GM21390 (cell line): ENCODE results near the gene GPRC5A.

ENCODE experiments used
- ATAC-seq: cut with Tn5 transposase; IDR thresholded peaks from one replicate; pipeline ENCODE4 v1.9.1; 2021; ENCODE audit not compliant: unreplicated experiment

GPRC5A gene

DNA sequence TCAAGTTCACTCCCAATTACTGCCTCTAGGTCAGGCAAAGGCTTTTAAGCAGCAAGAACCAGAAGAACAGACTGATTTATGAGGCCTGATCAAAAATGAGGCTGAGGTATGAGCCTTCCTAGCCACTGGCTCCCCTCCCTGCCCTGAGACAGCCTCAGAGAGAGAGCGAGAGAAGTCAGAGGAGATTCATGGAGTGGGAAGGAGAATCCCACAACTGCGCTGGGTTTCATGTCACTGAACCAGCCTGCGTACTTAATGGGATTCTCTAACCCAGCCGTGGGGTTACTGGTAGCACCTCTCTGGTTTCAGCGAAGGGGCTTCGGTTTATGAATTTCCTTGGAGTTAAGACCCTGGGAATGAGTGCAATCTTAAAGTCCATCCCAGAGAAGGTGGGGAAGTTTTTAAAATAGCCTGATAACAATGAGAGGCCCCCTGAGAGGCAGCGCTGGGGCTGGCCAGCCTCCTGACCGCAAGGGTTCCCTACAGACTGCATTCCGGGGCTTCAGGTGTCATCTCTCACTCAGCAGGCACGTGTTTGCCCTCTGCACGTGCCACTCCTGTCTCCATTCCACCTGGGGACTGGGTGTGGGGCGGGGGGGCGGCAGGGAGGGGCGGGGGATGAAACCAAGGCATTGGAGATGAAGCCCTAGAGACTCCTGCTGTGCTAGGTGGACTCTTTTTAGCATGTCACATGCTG, 6.1 kb upstream of the GPRC5A start:
- ATAC-seq: no peak

DNA sequence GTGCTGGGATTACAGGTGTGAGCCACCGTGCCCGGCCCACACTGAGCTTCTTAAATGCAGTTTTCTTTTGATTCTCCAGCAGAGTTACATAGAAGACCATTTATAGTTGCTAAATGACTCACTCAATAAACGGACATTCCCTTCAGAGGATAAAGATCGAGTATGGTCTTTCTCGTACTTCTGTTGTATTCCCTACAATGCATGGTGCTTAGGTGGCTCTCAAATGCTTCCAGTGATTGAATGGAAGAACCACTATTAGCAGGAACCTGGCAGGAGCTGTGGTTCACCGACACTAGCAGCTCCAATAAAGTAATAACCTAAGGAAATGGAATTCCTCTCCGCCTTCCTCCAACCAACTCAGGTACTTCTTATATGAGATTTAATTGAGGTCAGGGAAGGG, 3.9 kb upstream of the GPRC5A start:
- ATAC-seq: no peak

DNA sequence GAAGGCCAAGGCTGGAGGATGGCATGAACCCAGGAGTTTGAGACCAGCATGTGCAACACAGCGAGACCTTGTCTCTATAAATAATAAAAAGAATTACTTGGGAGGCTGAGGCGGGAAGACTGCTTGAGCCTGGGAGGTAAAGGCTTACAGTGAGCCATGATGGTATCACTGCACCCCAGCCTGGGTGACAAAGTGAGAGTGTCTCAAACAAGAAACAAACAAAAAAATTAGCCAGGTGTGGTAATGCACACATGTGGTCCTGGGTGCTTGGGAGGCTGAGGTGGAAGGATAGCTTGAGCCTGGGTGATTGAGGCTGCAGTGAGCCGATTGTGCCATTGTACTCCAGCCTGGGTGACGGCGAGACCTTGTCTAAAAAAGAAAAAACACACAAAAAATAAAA, 1.7 kb upstream of the GPRC5A start:
- ATAC-seq: no peak

DNA sequence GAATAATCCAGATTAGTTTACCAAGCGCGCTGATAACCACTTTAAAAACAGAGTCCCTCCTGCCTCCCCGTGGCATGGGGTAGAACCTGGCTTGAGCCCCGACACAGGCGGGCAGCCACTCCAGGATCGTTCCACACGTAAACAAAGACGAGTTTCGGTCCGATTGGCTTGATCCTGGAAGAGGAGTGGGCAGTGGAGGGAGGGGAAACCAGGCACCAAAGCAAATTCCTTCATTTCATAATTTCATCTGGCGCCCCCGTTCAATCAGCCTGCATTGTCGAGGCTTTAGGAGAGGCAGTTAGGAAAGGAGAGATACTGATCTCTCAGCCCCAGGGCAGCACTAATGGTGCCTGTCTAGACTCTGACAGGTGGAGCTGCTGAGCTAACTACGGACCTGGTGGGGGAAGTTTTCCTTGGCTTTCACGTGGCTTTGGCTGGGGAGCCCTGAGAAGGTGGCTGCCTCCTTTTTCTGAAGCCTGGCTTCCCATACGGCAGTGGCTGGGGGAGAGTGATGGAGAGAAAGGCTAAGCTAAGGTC, 751 bp upstream of the GPRC5A start:
- ATAC-seq: peak; percentile 70

DNA sequence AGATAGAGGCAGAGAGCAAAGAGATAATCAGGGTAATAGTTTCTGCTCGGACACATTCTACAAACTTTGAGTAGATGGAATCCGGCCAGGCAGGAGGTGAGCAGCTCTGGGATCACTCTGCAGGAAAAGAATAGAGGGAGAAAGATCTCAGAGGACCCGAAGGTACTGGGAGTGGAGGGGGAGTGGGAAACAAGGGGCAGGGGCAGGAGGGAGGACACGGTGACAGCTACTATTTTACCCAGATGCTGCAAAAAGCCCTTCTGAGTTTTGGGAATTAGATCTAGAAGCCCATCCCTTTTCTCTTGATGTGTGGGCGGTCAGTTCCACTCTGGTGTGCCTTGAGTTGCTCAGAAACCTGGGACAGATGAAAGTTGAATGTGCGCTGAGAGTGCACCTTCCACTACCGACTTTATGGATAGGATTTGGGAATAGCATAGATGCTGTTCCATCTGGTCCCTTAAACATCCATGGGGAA, 556 bp downstream of the GPRC5A start:
- no peak for ATAC-seq

DNA sequence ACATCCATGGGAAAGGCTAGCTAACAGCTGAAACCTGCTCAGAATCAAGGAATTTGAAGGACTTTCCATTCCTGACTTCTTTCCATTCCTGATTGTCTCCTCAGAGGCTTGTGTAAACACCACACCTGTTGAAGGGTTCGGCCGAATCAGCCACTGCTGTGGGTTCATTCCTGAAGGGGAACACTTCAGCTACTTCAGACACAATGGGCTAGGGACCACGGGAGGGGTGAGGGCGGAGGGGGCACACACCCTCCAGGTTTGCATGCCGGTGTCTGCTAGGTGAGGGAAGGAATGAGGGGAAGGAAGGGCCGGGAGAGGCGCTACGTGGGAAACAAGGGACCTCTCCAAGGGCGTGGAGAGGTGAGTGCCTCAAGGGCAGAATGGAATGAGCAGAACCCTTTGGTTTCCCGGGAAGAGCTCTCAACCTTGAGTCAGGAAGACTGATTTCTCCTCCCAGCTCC, 1.3 kb downstream of the GPRC5A start:
- ATAC-seq: no peak

DNA sequence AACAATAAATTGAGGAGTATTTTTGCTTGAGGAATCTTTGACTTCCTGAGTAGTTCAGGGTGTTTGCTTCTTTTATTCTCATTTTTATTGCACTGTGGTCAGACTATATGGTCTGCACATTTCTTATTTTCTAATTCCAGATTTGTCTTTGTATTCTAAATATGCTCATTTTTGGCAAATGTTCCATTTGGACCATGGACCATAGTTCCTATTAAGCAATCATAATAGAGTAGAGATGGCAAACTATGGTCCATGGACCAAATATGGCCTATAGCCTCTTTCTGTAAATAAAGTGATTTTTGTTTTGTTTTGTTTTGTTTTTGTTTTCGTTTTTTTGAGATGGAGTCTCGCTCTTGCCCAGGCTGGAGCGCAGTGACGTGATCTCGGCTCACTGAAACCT, 2.1 kb downstream of the GPRC5A start:
- ATAC-seq: no peak

DNA sequence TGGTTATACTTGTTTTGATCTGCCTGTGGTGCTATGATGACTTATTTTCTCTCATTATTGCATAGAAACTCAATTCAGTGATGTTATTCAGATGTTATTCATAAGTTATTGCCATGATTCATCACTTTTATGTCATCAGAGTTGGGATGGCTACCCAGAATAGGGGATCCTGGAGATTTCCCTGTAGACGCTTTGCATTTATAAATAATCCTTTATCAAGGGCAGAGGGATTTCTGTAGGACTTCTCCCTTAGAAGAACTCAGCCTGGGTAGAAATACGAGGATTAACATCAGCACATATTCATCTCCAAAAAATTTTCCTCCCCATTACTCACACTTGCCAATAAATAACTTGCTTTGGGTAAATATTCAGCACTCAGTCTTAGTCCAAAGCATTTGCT, 4.9 kb downstream of the GPRC5A start:
- ATAC-seq: no peak

DNA sequence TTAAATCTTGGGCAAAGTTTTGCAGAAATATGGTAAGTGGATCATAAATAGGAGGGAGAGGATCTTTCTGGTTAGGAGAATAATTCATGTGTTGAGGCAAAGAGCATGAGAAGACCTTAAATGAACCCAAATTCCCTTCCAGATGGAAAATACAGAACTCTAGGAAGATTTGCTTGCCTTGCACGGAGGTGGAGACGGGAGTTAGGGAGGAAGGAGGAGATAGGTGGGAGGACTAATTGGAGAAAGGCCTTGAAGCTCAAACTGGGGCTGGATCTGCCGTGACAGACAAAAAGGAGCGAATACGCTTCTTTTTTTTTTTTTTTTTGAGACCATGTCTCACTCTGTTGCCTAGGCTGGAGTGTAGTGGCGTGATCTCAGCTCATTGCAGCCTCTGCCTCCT, 5.9 kb downstream of the GPRC5A start:
- no peak for ATAC-seq

DNA sequence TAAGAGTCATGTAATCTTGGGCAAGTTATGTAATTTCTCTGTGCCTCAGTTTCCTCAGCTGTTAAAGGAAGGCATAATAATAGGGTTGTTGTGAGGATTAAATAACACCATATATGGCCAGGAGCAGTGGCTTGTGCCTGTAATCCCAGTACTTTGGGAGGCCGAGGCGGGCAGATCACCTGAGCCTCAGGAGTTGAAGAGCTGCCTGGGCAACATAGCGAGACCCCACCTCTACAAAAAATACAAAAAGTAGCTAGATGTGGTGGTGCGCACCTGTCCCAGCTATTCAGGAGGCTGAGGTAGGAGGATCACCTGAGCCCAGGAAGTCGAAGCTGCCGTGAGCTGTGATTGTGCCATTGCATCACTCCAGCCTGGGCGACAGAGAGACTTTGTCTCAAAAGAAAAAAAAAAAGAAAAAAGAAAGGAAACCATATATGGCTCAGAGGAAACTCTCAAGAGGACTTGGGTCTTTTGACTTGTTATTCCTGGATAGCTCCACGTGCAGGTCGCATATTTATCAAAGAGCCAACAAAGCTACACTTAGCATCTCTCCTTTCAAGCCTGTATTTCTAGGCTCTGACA, 6.9 kb downstream of the GPRC5A start:
- ATAC-seq: no peak

DNA sequence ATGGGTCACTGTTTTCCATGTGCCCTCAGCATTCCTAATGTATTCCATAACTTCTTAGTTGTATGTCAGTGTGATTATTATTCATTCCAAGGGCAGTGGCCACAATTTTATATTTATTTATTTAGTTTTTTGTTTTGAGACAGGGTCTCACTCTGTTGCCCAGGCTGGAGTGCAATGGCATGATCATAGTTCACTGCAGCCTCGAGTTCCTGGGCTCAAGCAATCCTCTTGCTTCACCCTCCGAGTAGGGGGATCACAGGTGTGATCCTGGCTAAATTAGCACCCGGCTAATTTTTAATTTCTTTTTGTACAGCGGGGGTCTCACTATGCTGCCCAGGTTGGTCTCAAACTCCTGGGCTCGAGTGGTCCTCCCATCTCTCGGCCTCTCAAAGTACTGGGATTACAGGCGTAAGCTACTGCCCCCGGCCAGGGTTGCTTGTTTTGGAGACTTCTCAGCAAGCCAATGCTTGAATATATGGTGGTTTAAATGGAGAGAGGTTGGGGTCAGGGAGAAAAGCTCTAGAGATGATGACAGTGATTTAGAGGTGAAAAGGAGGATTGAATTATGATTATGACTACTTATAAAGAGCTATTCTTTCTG, 7.6 kb downstream of the GPRC5A start:
- no peak for ATAC-seq

DNA sequence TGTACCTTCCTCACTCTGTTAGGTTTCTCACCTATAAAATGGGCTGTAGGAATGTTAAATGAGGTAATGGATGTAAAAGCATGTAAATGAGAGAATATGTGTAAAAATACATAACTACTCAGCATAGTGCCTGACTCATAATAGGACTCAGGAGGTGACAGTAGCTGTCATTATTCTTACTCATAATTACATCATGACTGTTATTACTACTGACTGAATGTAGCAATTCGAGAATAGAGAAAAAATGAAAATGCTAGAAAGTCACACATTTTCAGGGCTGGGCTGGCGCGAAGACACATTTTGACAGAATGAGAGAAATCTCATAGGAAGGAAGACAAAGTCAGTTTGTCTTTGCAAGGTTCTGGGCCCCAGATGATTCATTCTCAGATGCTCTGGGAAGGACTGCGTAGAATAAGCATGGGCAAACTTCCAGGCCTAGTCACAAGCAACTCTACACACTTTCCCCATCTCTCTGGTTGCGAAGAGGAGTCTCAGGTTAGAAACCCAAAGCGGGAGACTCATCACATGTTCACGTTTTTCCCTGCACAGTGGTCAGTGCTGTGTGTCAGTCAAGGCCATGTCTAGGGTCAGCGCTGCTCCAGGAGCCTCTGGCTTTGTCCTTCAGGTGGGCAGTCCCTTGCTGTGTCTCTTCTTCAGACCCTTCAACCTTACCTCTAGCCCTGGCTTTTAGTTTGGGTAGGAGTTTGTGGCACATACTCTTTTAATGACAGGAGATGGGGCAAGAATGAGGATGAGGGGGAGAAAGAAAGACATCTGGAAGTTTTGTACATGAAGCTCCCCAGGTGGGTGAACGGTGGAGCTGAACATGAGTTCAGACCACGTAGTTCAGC, 8.4 kb downstream of the GPRC5A start:
- ATAC-seq: peak; percentile 86

DNA sequence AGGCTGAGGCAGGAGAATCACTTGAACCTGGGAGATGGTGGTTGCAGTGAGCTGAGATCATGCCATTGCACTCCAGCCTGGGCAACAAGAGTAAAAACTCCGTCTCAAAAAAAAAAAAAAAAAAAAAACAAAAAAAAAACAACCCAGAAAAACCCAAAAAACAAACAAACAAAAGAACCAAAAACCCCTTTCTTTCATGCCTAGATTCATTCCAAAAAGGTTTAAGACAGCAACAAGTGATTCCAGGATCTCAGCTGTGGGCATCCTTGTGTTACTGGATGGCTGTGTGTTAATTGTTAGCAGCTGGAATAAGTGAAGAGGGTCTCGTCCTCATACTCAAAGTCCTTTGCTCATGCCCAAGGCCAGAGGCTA, 9.4 kb downstream of the GPRC5A start:
- no peak for ATAC-seq

DNA sequence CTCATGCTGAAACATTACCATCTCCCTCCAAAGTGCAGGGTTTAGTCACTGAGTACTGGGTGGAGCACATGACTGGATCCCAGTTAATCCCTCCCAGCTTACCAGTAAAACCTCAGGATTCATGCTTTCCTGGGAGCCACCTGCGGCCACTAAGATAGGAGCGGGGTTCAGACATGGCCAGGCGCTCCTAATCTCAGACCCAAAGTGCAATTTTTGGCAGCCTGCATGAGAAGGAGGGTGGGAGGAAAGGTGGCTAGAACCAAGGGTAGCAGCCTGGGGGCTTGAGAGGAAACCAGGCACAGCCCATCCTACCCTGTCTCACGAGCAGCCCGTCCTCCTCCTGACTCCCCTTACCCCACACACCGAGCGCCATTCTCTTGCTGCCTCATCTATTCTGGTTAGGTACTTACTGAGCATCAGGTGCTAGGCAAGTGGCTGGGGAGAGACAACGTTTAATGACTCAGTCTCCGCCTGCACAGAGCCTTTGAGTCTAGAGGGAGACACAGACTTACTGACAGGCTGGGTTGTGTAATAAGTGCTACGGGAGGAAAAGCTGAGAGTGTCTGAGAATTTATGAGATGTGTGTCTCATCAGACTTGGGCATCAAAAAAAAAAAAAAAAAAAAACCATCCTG, 9.9 kb downstream of the GPRC5A start:
- ATAC-seq: no peak

DNA sequence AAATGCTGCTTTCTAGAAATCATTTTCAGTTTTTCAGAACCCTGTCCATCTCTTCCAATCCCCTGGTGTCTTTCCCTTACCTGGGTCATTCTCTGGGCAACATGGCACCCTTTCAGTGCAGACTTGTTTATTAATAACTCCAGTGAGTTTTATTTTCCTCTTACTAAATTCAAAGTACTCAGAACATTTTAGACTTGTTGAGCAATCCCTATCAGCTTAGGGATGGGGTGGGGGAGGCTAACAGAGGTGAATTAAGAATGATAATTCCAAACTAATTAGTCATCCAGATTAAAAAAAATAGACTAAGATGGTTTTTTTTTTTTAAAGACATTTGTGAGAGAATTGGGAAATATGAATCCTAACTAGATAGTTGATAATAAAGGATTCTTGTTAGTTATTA, 10.7 kb downstream of the GPRC5A start:
- no peak for ATAC-seq

DNA sequence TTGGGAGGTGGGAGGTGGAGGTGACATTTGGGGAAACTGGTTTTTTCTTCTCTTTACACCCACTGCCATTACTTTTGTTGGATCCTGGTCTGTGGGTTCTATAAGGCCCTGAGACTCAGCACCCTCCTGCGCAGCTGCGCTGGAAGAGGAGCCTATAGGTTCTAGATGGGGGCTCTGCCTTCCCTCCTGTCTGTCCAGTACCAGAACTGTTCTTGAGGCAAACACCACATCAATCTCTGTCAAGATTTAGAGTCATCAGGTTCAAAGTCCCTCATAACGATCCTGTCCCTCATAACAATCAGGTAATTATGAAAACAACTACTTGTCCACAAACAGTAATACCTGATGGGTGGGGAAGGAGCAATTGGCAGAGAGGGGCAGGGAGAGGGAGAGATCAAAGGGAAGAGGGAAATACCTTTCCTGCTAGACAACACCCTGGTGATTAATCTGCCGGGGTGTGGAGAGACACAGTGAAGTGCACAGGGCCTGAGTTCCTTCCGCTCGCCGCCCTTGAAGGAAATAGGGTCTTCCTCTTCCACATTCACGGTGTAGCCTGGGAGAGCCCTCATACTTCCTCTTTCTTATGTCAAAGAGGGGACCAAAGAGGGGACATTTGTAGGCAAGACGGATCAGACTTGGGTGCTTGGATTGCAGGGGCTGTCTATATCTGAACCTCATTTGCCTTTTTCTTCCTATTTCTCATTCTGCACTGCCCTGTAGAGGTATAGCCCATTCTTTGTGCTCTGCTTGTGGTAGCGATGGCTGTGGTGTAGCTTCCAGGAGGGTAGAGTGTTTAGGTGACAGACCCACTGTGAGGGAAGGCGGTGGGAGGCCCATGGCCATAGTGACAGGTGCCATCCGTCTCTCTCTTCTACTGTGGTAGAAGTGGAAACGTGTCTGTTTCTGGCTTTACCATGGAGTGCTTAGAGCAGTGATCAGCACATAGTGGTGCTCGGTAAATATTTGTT, 12.6 kb downstream of the GPRC5A start:
- ATAC-seq: no peak

DNA sequence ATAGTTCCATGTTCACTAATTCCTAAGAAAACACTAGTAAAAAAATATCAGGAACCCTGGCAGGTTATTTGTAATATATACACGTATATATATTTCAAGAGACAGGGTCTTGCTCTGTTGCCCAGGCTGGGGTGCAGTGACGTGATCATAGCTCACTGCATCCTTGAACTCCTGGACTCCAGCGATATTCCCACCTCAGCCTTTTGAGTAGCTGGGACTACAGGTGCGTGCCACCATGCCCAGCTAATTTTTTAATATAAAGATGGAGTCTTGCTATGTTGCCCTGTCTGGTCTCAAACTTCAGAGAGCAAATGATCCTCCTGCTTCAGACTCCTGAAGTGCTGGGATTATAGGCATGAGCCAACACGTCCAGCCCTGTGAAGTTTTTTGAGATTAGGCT, 16.2 kb downstream of the GPRC5A start:
- ATAC-seq: no peak

DNA sequence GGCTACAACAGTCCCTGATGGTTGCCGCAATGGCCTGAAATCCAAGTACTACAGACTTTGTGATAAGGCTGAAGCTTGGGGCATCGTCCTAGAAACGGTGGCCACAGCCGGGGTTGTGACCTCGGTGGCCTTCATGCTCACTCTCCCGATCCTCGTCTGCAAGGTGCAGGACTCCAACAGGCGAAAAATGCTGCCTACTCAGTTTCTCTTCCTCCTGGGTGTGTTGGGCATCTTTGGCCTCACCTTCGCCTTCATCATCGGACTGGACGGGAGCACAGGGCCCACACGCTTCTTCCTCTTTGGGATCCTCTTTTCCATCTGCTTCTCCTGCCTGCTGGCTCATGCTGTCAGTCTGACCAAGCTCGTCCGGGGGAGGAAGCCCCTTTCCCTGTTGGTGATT, 16.9 kb downstream of the GPRC5A start:
- no peak for ATAC-seq

DNA sequence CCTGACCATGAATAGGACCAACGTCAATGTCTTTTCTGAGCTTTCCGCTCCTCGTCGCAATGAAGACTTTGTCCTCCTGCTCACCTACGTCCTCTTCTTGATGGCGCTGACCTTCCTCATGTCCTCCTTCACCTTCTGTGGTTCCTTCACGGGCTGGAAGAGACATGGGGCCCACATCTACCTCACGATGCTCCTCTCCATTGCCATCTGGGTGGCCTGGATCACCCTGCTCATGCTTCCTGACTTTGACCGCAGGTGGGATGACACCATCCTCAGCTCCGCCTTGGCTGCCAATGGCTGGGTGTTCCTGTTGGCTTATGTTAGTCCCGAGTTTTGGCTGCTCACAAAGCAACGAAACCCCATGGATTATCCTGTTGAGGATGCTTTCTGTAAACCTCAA, 17.3 kb downstream of the GPRC5A start:
- ATAC-seq: no peak
